Measurements from ENCODE around the gene DNAH1. TPM values are rescaled to one million over a fixed set of nuclear protein-coding genes. Genes with fewer than 3 reads are reported as not detected.

DNAH1 gene
- total RNA-seq, 1 donor from 2014 or later = 11.2 TPM

DNA sequence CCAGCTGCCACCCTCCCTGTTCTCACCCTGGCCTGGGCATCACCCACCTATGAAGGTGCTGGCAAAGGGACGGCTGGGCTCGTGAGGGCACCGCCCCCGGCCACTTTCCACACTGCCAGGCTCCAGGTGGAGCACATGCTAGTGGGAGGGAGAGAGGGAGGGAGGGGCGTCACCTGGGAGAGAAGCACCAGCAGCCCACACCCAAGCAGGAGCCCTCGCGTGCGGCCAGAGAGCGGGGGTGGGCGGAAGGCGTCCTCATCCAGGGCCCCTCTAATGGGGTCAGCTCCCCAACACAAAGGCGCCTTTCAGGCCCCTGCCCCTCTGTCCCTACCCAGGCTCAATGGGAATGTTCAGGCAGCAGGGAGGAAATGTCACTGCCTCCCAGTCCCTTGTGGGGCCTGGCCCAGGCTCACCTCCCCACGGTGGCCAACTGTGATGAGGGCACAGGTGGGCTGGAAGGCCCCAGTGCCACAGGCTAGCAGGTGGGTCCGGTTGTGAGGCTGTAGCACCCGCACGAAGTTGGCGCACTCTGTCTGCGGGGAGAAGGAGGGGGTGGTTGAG is 125.7 kb downstream of the DNAH1 start:
- H3K36me3 ChIP-seq = no peaks in the 10 kb centered on the region
- intact Hi-C loops (cut with DNase I) = no loop called here
- TF ChIP-seq, protein P1, sequence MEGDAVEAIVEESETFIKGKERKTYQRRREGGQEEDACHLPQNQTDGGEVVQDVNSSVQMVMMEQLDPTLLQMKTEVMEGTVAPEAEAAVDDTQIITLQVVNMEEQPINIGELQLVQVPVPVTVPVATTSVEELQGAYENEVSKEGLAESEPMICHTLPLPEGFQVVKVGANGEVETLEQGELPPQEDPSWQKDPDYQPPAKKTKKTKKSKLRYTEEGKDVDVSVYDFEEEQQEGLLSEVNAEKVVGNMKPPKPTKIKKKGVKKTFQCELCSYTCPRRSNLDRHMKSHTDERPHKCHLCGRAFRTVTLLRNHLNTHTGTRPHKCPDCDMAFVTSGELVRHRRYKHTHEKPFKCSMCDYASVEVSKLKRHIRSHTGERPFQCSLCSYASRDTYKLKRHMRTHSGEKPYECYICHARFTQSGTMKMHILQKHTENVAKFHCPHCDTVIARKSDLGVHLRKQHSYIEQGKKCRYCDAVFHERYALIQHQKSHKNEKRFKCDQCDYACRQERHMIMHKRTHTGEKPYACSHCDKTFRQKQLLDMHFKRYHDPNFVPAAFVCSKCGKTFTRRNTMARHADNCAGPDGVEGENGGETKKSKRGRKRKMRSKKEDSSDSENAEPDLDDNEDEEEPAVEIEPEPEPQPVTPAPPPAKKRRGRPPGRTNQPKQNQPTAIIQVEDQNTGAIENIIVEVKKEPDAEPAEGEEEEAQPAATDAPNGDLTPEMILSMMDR (IDR thresholded peaks at IDR 0.05) = no peak
- H3K9me3 ChIP-seq = no peaks in the 10 kb centered on the region
- no peaks in the 10 kb centered on the region for H3K27me3 ChIP-seq
- no peak overlapping the region for H3K27ac ChIP-seq
- H3K4me1 ChIP-seq = peaks cover 5% of the 10 kb centered on the region
- ATAC-seq (no peak), DNase-seq (peak; percentile 48)
- H3K4me3 ChIP-seq = no peak overlapping the region

DNA sequence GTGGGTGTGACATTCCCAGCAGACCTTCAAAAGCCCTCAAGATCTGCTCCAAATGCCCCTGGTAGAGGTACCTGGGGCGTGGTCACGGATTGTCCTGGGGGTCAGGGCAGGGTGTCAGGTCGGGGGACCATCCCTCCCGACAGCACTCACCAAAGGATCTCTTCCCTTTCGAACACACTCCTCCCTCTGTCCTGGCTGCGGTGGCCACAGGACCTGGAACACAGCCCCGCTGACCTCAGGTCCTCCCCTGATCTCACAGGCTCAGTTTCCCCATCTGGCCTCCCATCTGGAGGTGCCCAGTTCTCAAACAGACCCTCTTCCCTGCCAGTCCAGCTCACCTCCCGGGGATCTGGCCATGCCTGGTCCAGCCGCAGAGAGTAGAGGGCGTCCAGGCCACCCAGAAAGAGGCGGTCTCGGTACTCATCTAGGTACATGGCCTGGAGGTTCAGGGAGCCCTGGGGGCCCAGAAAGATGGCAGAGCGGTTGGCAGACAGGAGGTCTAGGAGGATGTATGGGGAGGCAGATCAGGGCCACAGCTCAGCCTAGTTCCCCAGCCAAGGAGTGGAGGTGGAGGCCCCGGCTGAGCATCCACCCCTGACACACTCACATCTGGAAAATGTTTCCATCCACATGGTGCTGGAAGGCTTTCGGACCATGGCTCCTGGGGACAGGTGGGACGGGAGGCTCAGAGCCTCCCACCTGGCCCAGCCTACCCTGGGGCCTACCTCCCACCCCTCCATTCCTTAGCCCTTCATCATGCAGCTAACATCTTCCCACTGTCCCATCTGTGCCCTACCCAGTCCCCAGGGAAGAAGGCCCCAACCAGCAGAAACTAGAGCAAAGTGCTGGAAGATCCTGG is 126.5 kb downstream of the DNAH1 start:
- Histone ChIP-seq H3K36me3 (no peaks in the 10 kb centered on the region), H3K4me3 (no peak overlapping the region), H3K9me3 (no peaks in the 10 kb centered on the region), H3K27me3 (no peaks in the 10 kb centered on the region), H3K27ac (no peak overlapping the region), H3K4me1 (peaks cover 5% of the 10 kb centered on the region)
- TF ChIP-seq, protein P1 (IDR thresholded peaks at IDR 0.05) = no peak
- no peak for ATAC-seq
- intact Hi-C loops (cut with DNase I) = no loop called here
- DNase-seq = no peak

DNA sequence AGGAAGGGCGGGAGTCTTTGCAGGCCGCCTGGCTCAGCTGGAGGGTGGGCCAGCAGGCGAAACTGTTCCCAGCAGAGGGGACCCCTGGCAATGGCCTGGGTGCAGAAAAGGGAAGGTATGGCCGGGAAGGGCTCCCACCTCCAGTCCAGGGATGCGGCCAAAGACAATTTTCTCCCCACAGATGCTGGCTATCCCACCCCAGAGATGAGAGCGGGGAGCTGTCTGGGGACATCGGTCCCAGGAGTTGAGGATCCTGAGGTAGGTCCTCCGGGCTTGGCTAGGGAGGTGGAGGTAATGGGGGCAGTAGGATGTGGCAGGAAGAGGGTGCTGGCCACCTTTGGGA is 127.1 kb downstream of the DNAH1 start:
- intact Hi-C loops (cut with DNase I) = no loop called here
- DNase-seq (no peak), ATAC-seq (no peak)
- Histone ChIP-seq H3K4me3 (peak overlapping the region; percentile 21), H3K27me3 (no peaks in the 10 kb centered on the region), H3K4me1 (peaks cover 5% of the 10 kb centered on the region), H3K36me3 (no peaks in the 10 kb centered on the region), H3K27ac (no peak overlapping the region), H3K9me3 (no peaks in the 10 kb centered on the region)
- TF ChIP-seq, protein P1 (IDR thresholded peaks at IDR 0.05) = no peak

DNA sequence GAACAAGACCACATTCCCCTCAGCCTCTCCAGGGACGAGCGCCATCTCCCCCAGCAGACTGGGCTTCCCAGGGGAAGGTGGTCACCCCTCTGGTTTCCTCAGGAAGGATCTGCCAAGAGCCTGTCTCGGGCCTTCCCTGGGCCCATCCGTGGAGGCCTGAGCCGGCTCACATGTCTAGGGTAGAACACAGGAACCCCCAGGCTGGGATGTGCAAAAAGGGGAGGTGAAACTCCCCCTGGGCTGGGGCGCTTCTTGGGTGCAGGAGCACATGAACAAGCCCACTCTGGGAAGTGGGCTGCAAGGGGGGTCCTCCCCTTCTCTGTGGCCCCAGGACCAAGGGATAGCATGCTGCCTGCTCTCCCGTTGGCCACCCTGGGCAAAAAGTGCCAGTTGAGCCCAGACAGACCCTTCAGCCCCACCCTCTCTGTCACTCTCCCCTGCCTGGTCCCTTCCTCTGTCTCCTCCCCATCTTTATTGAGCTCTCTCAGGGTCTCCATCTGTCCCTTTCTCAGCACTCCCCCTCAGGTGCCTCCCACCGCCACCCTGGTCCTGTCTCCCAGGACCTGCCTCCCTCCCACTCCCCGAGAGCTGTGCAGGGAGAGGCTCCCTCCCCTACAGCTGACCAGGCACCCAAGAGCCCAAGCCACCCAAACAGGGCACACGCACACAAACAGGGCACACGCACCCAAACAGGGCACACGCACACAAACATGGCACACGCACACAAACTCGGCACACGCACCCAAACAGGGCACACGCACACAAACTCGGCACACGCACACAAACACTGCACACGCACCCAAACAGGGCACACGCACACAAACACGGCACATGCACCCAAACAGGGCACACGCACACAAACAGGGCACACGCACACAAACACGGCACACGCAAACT is 127.9 kb downstream of the DNAH1 start:
- TF ChIP-seq, protein P1 (IDR thresholded peaks at IDR 0.05) = no peak
- no peaks in the 10 kb centered on the region for H3K9me3 ChIP-seq
- H3K27me3 ChIP-seq = no peaks in the 10 kb centered on the region
- DNase-seq (peak; percentile 66), ATAC-seq (no peak)
- H3K36me3 ChIP-seq = no peaks in the 10 kb centered on the region
- H3K4me1 ChIP-seq = peaks cover 5% of the 10 kb centered on the region
- H3K27ac ChIP-seq = no peak overlapping the region
- intact Hi-C loops (cut with DNase I) = no loop called here
- peak overlapping the region; percentile 21 for H3K4me3 ChIP-seq

DNA sequence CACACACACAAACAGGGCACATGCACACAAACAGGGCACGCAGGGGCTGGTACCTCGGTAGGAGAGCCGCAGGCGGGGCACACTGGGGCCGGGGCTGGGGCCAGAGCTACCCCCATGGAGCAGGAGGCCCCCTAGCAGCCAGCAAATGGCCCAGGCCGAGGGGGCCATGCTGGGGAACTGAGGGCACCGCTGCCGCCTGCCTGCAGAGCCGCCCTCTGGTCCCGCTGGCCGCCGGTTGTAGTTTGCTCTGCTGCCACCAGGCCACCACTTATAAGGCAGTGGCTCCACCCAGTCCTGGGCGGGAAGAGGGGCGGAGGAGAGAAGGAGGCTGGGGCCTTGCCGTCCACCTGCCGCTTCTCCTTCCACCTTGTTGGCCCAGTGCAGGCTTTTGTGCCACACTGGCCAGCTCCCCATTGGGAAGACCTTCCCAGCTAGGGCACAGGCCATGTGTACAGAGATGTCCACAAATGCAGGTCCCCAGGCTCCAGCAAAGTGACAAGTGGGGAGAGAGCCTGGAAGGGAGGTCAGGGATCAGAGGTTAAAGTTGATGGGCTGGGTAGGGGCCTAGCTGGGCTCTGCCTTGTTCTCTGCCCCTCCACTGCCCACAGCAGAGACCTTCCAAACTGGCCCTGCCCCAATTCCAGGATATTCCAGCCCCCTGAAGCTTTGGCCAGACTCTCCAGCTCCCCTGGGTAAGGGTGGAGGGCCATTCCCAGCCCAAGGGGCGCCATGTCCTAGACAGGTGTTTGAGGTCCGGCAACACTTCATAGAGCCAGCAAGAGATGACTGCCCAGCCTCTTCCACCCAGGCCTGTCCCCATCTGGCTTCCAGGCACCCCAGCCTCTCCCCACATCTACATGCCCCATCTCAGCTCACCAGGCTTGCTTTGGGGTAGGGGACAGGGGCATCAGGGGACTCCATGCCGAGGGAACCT is 129.0 kb downstream of the DNAH1 start, which contains the start of gene SEMA3G:
Gene SEMA3G (minus strand): TSS at position 244 of the 934 bp plus-strand sequence. CDS start 76 bp downstream, at position 168.
- intact Hi-C loops (cut with DNase I) = no loop called here
- H3K27ac ChIP-seq = no peak within 1 kb of the TSS
- ATAC-seq (peak; percentile 86), DNase-seq (peak; percentile 92)
- H3K36me3 ChIP-seq = no peaks in the 10 kb centered on the region
- H3K4me3 ChIP-seq = peak within 1 kb of the TSS; percentile 28
- TF ChIP-seq, protein P1 (IDR thresholded peaks at IDR 0.05) = peak; percentile 68
- no peaks in the 10 kb centered on the region for H3K27me3 ChIP-seq
- no peaks in the 10 kb centered on the region for H3K9me3 ChIP-seq
- peaks cover 5% of the 10 kb centered on the region for H3K4me1 ChIP-seq
